Gastroesophageal sphincter (tissue), 4 donors: ENCODE results near the gene INO80E. TPM values are rescaled to one million over a fixed set of nuclear protein-coding genes. Genes with fewer than 3 reads are reported as not detected.

Source experiments
- ATAC-seq: fragments of 150-250 bp; one replicate; pipeline ENCODE4 v1.9.1; 2016; ENCODE audit warnings: mild to moderate bottlenecking, moderate library complexity
- H3K27ac ChIP-seq, 4 donors: fragments of 200-600 bp; sonication (generic) in 3 of 4; 1 replicate in 3 of 4; 2 replicates in 1 of 4; pipeline ENCODE4 v1.5.1; 2016 to 2019
- H3K27me3 ChIP-seq: fragments of 200-600 bp; sonication (generic); one replicate; pipeline ENCODE4 v1.5.1; 2019
- H3K36me3 ChIP-seq, 2 donors: fragments of 200-600 bp; sonication (generic); one replicate each; pipeline ENCODE4 v1.5.1; 2019; ENCODE audit warnings: control low read depth in 1 of 2
- H3K4me1 ChIP-seq, 3 donors: fragments of 200-600 bp; sonication (generic); 1 replicate in 2 of 3; 2 replicates in 1 of 3; pipeline ENCODE4 v1.5.1; 2016 to 2019; ENCODE audit warnings: control low read depth in 2 of 3
- H3K4me3 ChIP-seq, 2 donors: fragments of 200-600 bp; sonication (generic); one replicate each; pipeline ENCODE4 v1.5.1; 2019; ENCODE audit warnings: mild to moderate bottlenecking in 1 of 2, moderate library complexity in 1 of 2
- H3K9me3 ChIP-seq, 3 donors: fragments of 200-600 bp; sonication (generic); one replicate each; pipeline ENCODE4 v1.5.1; 2017 to 2019; ENCODE audit warnings: control low read depth in 2 of 3
- EP300 ChIP-seq: sonication (generic); formaldehyde crosslinking; IDR thresholded peaks from one replicate; pipeline ENCODE4 v1.6.1; 2017; ENCODE audit warnings: antibody characterized with exemption, mild to moderate bottlenecking
- POLR2A ChIP-seq, 2 donors: fragments of 450-650 bp; IDR thresholded peaks; one replicate each; pipeline ENCODE4 v1.6.1; 2017; ENCODE audit warnings: antibody characterized with exemption in 2 of 2, mild to moderate bottlenecking in 2 of 2, moderate library complexity in 1 of 2
- POLR2AphosphoS5 ChIP-seq: sonication (generic); formaldehyde crosslinking; IDR thresholded peaks from one replicate; pipeline ENCODE4 v1.6.1; 2017; ENCODE audit warnings: antibody characterized with exemption
- WGBS, 2 donors: methylation state at CpG; one replicate each; pipeline ENCODE4 v1.1.5; 2018; ENCODE audit warnings: low coverage in 1 of 2; 5-methylcytosine and 5-hydroxymethylcytosine counted together
- total RNA-seq, 4 donors: library from RNA; depleted of rRNA; stranded (reverse); fragments of >200 nt; gene quantifications; one replicate each; pipeline ENCODE4 v1.1.0, GENCODE V29; 2016
- TF ChIP-seq, protein P1 (sequence below), 4 experiments: fragments of 200-600 bp in 2 of 4; fragments of 450-650 bp in 2 of 4; sonication (generic) in 1 of 4; IDR thresholded peaks; one replicate each; pipeline ENCODE4 v1.5.1; 2017 to 2019; ENCODE audit warnings: antibody characterized with exemption in 4 of 4, mild to moderate bottlenecking in 2 of 4, moderate library complexity in 2 of 4

The INO80E gene, protein sequence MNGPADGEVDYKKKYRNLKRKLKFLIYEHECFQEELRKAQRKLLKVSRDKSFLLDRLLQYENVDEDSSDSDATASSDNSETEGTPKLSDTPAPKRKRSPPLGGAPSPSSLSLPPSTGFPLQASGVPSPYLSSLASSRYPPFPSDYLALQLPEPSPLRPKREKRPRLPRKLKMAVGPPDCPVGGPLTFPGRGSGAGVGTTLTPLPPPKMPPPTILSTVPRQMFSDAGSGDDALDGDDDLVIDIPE
- 10 to 100 TPM; 40.9 to 82.2 (median 74.4) TPM for total RNA-seq

DNA sequence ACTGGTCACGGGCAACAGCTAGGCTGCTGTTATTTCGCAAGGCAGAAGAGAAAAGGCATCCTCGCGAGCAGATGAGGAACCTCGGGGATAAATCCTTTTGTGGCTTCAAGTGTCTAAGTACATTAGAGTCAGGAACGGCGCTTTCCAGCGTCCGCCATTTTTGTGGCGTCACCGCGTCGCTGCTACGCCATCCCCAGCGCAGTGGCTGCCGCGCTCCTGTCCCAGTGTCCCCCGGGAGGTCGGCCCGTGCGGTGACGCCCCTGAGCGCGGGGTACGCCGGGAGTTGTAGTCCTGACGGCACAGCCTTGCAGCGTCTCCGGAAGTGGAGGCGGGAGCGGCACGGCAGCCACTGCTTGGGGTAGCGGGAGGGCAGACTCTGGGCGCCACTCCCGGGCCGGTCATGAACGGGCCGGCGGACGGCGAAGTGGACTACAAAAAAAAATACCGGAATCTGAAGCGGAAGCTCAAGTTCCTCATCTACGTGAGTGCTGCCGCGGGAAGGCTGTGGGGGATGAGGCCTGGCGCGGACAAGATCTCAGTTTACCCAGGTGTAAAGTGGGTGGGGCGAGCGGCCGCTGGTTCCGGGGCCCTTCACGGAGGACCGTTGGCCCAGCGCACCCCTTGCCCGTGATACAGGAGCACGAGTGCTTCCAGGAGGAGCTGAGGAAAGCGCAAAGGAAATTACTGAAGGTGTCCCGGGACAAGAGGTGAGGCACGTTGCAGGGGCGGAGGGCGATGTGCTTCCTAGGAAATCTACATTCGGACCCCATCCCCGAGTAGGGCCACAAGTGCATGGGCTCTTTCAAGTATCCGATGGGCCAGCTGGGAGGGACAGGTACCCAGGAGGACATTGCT is at the start of gene INO80E:
Gene INO80E, plus strand, starts transcription at position 331 of the 855 bp plus-strand sequence. Its CDS starts 70 bp downstream, at position 401.
- peak within 1 kb of the TSS; percentile 76 to 80 for H3K4me3 ChIP-seq
- peak; percentile 64 for TF ChIP-seq POLR2AphosphoS5
- TF ChIP-seq POLR2A (IDR thresholded peaks at IDR 0.05) = peak in 1 of 2 donors; percentile 29
- TF ChIP-seq, protein P1, sequence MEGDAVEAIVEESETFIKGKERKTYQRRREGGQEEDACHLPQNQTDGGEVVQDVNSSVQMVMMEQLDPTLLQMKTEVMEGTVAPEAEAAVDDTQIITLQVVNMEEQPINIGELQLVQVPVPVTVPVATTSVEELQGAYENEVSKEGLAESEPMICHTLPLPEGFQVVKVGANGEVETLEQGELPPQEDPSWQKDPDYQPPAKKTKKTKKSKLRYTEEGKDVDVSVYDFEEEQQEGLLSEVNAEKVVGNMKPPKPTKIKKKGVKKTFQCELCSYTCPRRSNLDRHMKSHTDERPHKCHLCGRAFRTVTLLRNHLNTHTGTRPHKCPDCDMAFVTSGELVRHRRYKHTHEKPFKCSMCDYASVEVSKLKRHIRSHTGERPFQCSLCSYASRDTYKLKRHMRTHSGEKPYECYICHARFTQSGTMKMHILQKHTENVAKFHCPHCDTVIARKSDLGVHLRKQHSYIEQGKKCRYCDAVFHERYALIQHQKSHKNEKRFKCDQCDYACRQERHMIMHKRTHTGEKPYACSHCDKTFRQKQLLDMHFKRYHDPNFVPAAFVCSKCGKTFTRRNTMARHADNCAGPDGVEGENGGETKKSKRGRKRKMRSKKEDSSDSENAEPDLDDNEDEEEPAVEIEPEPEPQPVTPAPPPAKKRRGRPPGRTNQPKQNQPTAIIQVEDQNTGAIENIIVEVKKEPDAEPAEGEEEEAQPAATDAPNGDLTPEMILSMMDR (IDR thresholded peaks at IDR 0.05) = peak in 2 of 4 experiments; percentile 6 to 26
- no peak for TF ChIP-seq EP300
- H3K27ac ChIP-seq = peak within 1 kb of the TSS; percentile 92 to 99 (median 98)
- peaks cover 3 to 35% (median 11%) of the 10 kb centered on the region in 3 donors for H3K4me1 ChIP-seq
- ATAC-seq = peak; percentile 99
- H3K36me3 ChIP-seq = peaks cover 0 to 62% of the 10 kb centered on the region in 2 donors
- 0% methylated on average over 1 to 26 of the region's 65 CpGs for WGBS, 2 donors
- H3K27me3 ChIP-seq = no peaks in the 10 kb centered on the region
- no peaks in the 10 kb centered on the region for H3K9me3 ChIP-seq

DNA sequence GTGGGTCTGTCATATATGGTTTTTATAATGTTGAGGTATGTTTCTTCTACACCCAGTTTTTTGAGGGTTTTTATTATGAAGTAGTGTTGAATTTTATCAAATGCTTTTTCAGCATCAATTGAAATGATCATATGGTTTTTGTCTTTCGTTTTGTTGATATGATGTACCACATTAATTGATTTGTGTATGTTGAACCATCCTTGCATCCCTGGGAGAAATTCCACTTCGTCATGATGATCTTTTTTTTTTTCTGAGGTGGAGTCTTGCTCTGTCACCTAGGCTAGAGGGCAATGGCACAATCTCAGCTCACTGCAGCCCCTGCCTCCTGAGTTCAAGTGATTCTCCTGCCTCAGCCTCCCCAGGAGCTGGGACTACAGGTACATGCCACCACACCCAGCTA is 48.1 kb upstream of the INO80E start:
- no peaks in the 10 kb centered on the region for H3K36me3 ChIP-seq
- H3K4me3 ChIP-seq = no peak overlapping the region
- H3K27ac ChIP-seq = no peak overlapping the region
- whole genome bisulfite sequencing, 2 donors = 64 to 74% methylated on average over 2 of the region's 2 CpGs
- TF ChIP-seq POLR2A (IDR thresholded peaks at IDR 0.05) (no peak), POLR2AphosphoS5 (no peak), EP300 (no peak)
- TF ChIP-seq, protein P1 (IDR thresholded peaks at IDR 0.05) = no peak
- peaks cover 0 to 18% (median 7%) of the 10 kb centered on the region in 3 donors for H3K4me1 ChIP-seq
- ATAC-seq = no peak
- no peaks in the 10 kb centered on the region for H3K9me3 ChIP-seq
- H3K27me3 ChIP-seq = no peaks in the 10 kb centered on the region

DNA sequence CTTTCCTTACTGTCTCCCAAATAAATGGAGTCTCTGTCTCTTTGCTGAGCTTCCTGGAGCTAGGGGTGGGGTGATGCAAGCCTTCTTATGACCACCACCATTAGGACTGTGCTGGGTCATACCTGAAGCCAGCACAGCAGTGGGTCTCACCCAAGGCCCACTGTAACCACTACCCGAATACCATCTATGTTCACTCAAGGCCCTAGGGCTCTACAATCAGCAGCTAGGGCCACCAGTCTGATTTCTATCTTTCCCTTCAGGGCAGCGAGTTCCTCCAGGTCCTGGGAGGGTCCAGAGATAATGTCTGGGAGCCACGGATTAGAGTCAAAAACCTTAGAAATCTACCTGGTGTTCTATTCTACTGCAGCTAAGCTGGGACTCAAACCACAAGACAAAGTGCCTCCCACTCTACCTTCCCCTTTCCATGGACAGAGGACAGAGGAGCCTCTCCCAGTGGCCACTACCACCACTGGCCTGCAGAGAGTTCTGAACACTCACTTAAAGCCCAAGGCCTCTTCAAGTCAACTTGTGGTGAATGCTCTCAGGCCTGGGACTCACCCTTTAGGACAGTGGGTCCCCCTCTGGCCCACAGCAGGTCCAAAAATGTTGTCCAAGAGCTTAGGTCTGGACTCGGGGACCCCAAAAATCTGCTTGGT is 45.1 kb upstream of the INO80E start:
- 90 to 100% methylated on average over 2 of the region's 4 CpGs for WGBS, 2 donors
- no peaks in the 10 kb centered on the region for H3K9me3 ChIP-seq
- no peak overlapping the region for H3K27ac ChIP-seq
- H3K36me3 ChIP-seq = no peaks in the 10 kb centered on the region
- no peaks in the 10 kb centered on the region for H3K4me1 ChIP-seq
- TF ChIP-seq, protein P1 (IDR thresholded peaks at IDR 0.05) = no peak
- no peak for TF ChIP-seq POLR2AphosphoS5
- TF ChIP-seq POLR2A (IDR thresholded peaks at IDR 0.05) = no peak
- TF ChIP-seq EP300 = no peak
- ATAC-seq = no peak
- no peaks in the 10 kb centered on the region for H3K27me3 ChIP-seq
- H3K4me3 ChIP-seq = no peak overlapping the region

DNA sequence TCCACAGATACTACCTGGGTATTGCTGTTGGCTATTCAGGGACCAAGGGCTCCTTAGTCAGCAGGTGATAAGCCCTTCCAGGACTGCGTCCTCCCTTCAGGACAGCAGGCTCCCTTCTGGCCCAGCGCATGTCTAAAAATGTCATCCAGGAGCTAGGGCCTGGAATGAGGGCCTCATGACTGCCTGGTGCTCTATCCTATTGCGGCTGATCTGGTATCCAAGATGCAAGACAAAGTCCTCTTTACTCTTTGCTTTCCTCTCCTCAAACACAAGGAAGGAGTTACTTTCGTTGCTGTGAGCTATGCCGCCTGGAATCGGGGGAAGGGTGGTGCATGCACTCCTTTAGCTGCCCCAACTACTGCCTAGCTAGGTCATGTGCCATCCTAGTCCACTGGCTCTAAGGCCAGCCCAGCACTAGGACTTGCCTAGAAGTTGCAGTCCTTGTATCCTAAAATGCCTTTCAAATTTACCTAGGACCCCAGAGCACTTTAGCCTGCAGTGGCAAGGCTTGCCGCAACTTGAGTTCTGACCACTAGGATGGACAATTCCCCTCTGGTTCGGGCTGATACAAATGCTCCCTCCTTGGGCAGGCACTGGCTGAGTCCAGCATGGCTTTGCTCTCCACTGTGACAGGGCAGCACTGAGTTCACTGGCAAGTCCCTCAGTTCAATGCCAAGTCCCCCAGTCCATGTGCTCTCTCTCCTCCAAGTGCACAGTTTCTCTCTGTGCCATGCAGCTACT is 44.2 kb upstream of the INO80E start:
- WGBS, 2 donors = 79 to 88% methylated on average over 4 to 5 of the region's 8 CpGs
- H3K9me3 ChIP-seq = no peaks in the 10 kb centered on the region
- H3K27me3 ChIP-seq = no peaks in the 10 kb centered on the region
- H3K27ac ChIP-seq = no peak overlapping the region
- H3K4me1 ChIP-seq = no peaks in the 10 kb centered on the region
- no peaks in the 10 kb centered on the region for H3K36me3 ChIP-seq
- no peak overlapping the region for H3K4me3 ChIP-seq
- ATAC-seq = no peak
- TF ChIP-seq EP300 = no peak
- no peak for TF ChIP-seq POLR2AphosphoS5
- TF ChIP-seq POLR2A (IDR thresholded peaks at IDR 0.05) = no peak
- TF ChIP-seq, protein P1 (IDR thresholded peaks at IDR 0.05) = no peak
